A673 (cell line): ENCODE data around the gene SYT14.

Experiments
- EZH2 ChIP-seq: fragments of 200-600 bp; sonication (generic); IDR thresholded peaks from 2 replicates; pipeline ENCODE4 v1.6.1; 2017; ENCODE audit warnings: borderline replicate concordance, low read depth, mild to moderate bottlenecking, mixed read lengths, antibody characterized with exemption, low read length; ENCODE audit not compliant: poor library complexity, severe bottlenecking
- TF ChIP-seq, protein P1 (sequence below): fragments of 300-800, 200-600 bp; sonication (generic); conservative IDR thresholded peaks from 2 replicates; pipeline ENCODE4 v1.5.1; 2017; ENCODE audit warnings: low read depth, mild to moderate bottlenecking, antibody characterized with exemption, low read length, moderate library complexity, mixed read lengths

DNA sequence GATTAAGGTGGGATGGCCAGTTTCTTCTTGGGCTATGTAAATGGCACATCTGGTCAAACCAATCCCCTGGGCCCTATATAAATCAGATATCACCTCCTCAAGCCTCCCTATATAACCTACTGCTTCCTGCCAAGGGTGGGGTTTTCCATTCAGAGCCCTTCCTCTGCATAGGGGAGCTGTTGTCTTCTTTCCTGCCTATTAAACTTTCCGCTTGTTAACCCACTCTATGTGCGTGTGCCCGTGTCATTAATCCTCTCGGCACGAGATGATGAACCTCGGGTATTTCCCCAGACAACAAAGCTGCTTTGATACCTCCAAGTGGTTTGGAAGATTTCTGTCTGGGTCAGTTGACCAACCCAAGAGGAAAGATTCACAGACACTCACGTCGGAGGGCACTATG is 275.3 kb downstream of the SYT14 start:
- TF ChIP-seq, protein P1, sequence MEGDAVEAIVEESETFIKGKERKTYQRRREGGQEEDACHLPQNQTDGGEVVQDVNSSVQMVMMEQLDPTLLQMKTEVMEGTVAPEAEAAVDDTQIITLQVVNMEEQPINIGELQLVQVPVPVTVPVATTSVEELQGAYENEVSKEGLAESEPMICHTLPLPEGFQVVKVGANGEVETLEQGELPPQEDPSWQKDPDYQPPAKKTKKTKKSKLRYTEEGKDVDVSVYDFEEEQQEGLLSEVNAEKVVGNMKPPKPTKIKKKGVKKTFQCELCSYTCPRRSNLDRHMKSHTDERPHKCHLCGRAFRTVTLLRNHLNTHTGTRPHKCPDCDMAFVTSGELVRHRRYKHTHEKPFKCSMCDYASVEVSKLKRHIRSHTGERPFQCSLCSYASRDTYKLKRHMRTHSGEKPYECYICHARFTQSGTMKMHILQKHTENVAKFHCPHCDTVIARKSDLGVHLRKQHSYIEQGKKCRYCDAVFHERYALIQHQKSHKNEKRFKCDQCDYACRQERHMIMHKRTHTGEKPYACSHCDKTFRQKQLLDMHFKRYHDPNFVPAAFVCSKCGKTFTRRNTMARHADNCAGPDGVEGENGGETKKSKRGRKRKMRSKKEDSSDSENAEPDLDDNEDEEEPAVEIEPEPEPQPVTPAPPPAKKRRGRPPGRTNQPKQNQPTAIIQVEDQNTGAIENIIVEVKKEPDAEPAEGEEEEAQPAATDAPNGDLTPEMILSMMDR: no peak
- TF ChIP-seq EZH2: no peak
